ENCODE measurements around the gene AGBL4.

The AGBL4 gene

DNA sequence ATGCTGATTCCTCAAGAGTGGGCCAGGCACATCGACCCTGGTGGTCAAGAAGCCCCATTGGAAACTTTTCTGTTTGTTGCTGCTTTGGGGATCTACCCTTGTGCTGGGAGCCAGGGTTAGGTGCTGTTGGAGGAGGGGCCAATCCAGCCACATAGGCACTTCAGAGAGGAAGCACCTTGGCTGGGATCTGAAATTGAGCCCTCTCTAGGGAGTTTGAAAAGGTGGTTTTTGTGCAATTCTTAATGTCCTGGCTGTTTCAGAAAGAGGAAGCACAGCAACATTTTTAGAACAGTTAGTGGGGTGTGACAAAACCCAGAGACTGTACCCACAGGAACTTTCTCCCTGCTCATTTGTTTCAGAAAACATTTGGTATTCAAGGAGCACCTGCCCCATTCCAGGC, 1229.9 kb downstream of the AGBL4 start:
- DNase-seq, result no peak

GRCh38 chr1:48792961-48793360, 1230.8 kb downstream of the AGBL4 start:
- DNase-seq, result no peak

- no peak for DNase-seq
These were observed 1233.4 kb downstream of the AGBL4 start for GRCh38 chr1:48790397-48790796.

- no peak for DNase-seq
These were observed 1233.9 kb downstream of the AGBL4 start for GRCh38 chr1:48789903-48790302.

DNA sequence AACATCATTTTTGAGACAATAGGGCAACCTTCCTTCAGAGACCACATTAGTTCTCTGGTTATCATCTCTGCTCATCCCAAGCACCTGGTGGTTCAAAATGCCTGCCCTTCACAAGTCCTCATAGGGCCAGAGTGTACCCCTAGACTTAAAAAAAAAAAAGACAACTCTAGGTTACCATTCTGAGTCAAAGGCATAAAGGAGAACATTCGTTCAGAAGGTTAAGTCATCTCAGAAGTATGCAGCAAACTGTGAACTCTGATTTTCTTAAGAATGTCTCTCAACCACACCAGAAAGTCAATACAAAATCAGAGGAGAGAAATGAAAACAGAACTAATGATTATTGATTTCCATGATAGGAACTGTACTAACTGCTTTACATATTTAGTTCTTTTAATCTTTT, 1237.9 kb downstream of the AGBL4 start:
- DNase-seq, result no peak

DNA sequence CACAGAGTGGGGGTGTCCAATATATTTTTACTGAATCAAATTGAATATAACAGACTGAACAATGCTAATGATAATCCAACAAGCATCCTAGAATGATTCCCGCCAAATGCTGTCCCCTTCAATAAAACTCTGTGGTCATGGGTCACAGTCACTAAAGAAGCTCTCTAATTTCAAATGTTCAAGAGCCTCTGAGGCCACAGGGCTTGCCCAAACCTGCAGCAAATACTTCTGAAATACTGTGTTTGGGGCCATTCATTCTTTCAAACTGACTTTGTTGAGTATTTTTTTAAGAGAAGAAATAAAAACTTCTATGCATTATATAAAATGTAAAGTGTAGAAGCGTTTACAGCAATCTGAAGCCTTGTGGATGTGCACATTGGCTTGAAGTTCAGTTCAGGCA, 1239.5 kb downstream of the AGBL4 start:
- DNase-seq, result no peak

- no peak for DNase-seq
These were observed 1246.4 kb downstream of the AGBL4 start for GRCh38 chr1:48777219-48777895.

DNA sequence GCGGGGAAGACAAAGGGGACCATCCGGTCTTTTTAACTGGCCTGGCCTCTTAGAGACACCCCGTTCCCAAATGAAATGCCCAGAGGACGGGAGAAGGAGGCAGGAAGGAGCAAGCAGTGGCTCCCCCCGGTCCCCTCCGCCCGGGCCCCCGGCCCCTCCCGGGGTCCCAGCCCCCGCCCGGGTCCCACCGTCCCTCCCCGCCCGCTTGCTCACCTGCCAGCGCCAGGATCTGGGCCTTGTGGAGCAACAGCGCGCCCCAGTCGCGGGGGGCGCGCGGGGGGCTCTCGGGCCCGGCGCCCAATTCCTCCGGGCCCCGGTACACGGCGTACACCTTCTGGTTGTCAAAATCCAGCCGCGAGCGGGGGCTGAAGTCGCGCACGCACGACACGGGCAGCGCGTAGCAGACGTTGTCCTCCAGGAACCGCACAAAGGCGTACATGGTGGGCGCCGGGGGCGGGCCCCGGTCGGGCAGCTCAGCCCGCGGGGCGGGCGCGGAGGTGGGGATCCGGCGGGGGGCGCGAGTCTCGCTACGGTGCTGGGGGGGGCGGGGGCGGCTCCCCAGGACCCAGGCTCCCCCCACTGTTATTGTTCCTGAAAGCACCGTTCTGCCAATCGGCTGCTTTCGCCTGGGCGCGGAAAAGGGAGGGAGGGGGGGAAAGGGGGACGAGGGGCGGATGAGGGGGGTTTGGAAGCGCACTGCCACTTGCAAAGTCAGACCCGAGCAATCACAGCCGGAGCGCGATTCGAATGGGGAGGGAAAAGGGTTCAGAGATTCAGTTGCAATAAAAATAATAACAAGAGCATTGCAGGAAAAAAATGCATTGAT, 1247.1 kb downstream of the AGBL4 start, which contains the start of gene BEND5:
BEND5 (minus strand) TSS at position 499 of the 826 bp plus-strand sequence; CDS start at position 439, 60 bp downstream.
- DNase-seq, result no peak

DNA sequence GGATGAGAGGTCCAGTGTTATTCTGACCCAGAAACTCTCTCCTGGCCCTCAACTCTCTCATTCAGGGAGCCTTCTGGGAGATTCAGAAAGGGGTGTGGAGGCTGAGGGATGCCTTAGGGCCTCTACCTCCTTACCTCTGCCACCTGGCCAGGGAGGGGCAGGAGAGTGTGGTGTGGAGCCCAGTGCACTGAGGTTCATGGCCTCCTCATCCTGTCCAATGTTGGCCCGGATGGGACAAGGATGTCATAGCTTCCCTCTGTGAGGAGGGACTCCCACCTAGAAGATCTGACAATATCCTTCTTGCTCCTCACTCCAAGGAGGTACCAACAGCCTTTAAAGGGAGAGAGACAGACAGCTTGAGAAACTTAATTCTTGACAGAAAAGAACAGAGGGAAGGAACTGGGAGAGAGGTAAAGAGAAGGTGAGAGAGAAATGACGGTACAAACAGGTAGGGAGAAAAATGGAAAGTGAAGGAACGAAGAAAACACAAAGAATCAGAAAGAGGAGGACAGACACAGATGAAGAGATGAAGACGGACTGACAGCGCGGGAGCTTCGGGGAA, 1247.8 kb downstream of the AGBL4 start:
- no peak for DNase-seq

DNA sequence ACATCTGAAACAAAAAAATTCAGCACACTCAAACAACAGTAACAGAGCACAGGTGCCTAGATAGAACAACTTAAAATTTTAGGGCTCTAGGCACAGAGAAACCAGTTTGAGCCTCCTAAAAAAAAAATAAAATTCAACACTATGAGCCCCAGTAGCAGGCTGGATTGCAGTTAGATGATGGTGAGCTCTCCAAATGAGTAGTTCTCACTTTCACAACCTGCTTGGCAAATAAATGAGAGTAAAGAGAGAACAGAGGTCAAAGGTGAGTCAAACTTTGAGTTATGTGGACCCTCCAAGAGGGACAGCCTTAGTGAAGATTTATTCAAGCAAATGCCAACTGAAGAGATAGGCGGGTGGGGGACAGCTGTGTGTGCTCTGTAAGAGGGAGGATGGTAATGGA, 1250.6 kb downstream of the AGBL4 start:
- DNase-seq, result no peak

- no peak for DNase-seq
These were observed 1251.5 kb downstream of the AGBL4 start for GRCh38 chr1:48772211-48772610.

DNA sequence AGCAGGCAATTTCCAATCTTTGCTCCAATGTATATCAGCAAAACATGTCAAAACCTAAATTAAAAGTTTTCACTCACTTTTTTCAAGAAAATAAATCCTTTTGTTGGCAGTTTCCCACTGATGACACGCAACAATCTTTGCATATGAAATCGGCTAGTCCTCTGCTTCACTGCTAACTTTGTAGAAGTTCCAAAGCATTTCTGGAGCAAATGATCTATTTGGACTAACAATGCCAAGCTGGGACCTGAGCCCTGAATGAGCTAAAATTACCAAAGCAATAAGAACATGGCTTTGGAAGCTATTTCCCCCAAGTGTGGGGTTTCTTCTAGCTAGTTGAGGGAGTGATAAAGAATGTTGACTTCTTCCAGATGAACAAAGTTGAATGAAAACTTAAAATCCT, 1252.2 kb downstream of the AGBL4 start:
- no peak for DNase-seq

DNA sequence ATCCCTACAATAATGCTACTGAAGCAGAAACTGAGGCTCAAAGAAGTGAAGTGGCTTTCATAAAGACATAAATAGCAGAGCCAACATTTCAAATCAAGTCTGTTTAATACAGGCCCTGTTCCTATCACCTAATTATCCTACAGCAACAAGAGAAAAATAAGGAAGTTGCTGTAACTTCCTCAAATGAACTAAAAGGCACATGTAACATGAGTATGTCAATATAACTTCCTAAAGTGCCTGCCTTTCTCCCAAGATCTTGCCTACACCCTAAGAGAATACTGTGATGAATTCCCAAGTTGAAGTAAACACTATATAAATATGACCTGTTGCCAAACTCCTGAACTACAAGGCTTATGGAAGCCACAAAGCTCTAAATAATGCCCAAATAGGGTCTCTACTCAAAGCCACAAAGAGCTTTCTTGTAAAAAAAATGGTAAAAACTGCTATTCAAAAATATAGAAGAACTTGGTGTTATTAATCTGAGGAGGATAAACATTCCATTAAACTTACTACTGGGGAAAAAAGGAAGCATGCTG, 1255.7 kb downstream of the AGBL4 start:
- DNase-seq, result no peak

- no peak for DNase-seq
These were observed 1258.4 kb downstream of the AGBL4 start for GRCh38 chr1:48765335-48765734.

- no peak for DNase-seq
These were observed 1261.8 kb downstream of the AGBL4 start for GRCh38 chr1:48761986-48762385.

DNA sequence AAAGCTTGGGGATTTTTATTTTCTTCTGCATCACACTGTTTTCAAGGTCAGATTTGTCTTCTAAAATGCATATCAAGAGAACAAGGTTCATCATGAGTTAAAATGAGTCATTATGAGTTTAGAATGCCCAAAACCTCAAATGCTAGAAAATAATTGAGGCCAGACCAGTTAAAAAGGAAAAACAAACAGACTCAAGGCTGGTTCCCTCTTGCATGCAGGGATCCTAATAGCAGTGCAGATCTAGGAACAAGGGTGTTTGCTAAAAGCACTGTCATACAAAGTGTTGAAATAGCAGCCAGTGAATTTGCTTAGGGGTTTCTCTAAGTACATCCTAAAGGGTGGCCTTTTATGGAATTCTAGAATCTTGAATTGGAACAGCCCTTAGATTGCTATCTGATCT, 1262.3 kb downstream of the AGBL4 start:
- DNase-seq, result no peak

GRCh38 chr1:48760857-48761256, 1262.9 kb downstream of the AGBL4 start:
- no peak for DNase-seq

DNA sequence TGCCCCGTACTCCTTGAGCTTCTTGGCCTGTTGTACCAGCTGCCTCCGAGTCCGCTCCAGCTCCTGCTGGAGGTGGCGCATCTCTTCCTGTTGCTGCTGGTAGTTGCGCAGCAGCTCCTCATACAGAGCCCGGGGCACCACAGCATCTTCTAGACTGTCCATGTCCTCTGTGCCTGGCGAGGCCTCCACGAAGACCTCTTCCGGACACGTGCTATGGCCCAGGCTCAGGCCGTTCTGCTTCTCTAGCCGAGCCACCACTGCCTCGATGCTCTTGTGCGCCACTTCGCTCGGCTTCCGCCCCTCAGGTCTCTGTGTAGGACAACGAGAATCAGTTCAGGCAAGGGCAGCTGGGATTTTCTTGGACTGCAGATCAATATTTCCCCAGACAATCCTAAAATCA, 1264.8 kb downstream of the AGBL4 start:
- DNase-seq, result no peak

- DNase-seq, result no peak
These were observed 1266.4 kb downstream of the AGBL4 start for GRCh38 chr1:48757363-48757762.

DNA sequence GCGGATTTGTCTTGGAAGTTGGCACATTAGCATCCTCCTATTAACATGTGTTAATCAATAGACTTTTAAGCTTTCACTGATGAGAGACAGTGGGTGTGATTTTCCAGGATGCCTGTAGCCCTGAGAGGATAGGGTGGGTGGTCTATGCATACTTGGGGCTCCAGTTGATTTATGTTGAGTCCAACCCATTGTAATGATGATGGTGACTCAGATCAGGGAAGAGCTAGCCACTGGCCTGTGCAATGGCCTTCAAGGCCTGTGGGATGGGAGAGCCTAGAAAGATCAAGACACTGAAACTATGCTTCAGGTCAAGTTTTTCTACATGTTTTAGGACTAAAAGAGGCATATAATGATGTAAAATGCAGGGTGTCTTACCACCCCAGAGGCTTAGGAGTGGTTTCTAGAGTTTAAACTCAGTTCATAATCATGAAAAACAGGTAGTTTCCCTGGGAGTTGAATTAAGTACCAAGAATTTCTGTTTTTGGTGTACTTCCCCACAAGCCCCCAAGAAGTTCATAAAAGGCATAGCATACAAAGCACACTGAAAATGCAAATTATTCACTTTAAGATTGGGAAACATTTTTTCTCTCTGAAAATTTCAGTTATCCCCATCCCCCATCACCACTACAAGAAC, 1267.0 kb downstream of the AGBL4 start:
- no peak for DNase-seq

- DNase-seq, result no peak
These were observed 1270.5 kb downstream of the AGBL4 start for GRCh38 chr1:48753293-48753692.

- no peak for DNase-seq
These were observed 1273.6 kb downstream of the AGBL4 start for GRCh38 chr1:48750109-48750508.

GRCh38 chr1:48749068-48749467, 1274.7 kb downstream of the AGBL4 start:
- DNase-seq, result no peak

Measured in NK-92 treated with Interleukin-12 subunit alpha and Interleukin-12 subunit beta, amount 100 ng/mL, for 24 hours (cell line).